HL-60/S4 treated with retinoic acid at 250 ng/mL for 4 days and 3 days (cell line): Measurements from ENCODE around the gene SLC50A1.
"Not testable (repeated sequence)": the region's sequence is repeated elsewhere in the genome, so short reads cannot be mapped to it uniquely, and the experiment has no call there.

Experiments used
- in situ Hi-C: fragments of 300-500 bp; cut with MboI; formaldehyde crosslinking; loops from 2 replicates; pipeline ENCODE4 v1.7.0; 2022; ENCODE audit warnings: low sequenced_read_pairs

SLC50A1 gene

GRCh38 chr1:155116113-155116764, 19.4 kb upstream of the SLC50A1 start:
- in situ Hi-C loops, result no loop called here

- in situ Hi-C loops, result no loop called here
These were observed 18.0 kb upstream of the SLC50A1 start for GRCh38 chr1:155117610-155118009.

- in situ Hi-C loops, result not testable (repeated sequence)
These were observed 17.6 kb upstream of the SLC50A1 start for GRCh38 chr1:155118090-155118489.

GRCh38 chr1:155120253-155120652, 15.4 kb upstream of the SLC50A1 start:
- in situ Hi-C loops, result no loop called here

- in situ Hi-C loops, result no loop called here
These were observed 14.4 kb upstream of the SLC50A1 start for GRCh38 chr1:155121249-155121648.

GRCh38 chr1:155122308-155122707, 13.3 kb upstream of the SLC50A1 start:
- in situ Hi-C loops, result no loop called here

GRCh38 chr1:155123801-155124200, 11.9 kb upstream of the SLC50A1 start:
- in situ Hi-C loops, result no loop called here

- in situ Hi-C loops, result no loop called here
These were observed 10.9 kb upstream of the SLC50A1 start for GRCh38 chr1:155124503-155125463.

GRCh38 chr1:155125511-155125945, 10.1 kb upstream of the SLC50A1 start:
- in situ Hi-C loops, result no loop called here

GRCh38 chr1:155125946-155126555, 9.6 kb upstream of the SLC50A1 start:
- in situ Hi-C loops, result no loop called here

GRCh38 chr1:155126556-155127104, 9.0 kb upstream of the SLC50A1 start:
- in situ Hi-C loops, result no loop called here

- in situ Hi-C loops, result no loop called here
These were observed 8.3 kb upstream of the SLC50A1 start, which contains the start of gene EFNA1 for GRCh38 chr1:155127105-155127966. Gene EFNA1, plus strand, starts transcription at chr1:155127876. Its CDS starts 102 bp downstream, at chr1:155127978.

- in situ Hi-C loops, result no loop called here
These were observed 7.5 kb upstream of the SLC50A1 start for GRCh38 chr1:155127967-155128754.

GRCh38 chr1:155128755-155129473, 6.7 kb upstream of the SLC50A1 start:
- in situ Hi-C loops, result no loop called here

- in situ Hi-C loops, result no loop called here
These were observed 5.2 kb upstream of the SLC50A1 start for GRCh38 chr1:155130272-155131006.

- in situ Hi-C loops, result no loop called here
These were observed 4.4 kb upstream of the SLC50A1 start for GRCh38 chr1:155131285-155131684.

- in situ Hi-C loops, result no loop called here
These were observed 3.8 kb upstream of the SLC50A1 start for GRCh38 chr1:155131856-155132255.

- in situ Hi-C loops, result no loop called here
These were observed 1.8 kb upstream of the SLC50A1 start for GRCh38 chr1:155133799-155134281.
